ENCODE data around the gene USO1.
"Not testable (repeated sequence)": the region's sequence is repeated elsewhere in the genome, so short reads cannot be mapped to it uniquely, and the experiment has no call there.

USO1 gene

GRCh38 chr4:75800972-75801371 lies 76.6 kb downstream of the USO1 start:
- Histone ChIP-seq H3K36me3 (ENCODE audit: control insufficient read depth, insufficient read depth, low read length) (peaks cover 2% of the 10 kb centered on the region), H3K27me3 (replicated peaks; ENCODE audit: control insufficient read depth, insufficient read depth, low read length) (no peaks in the 10 kb centered on the region), H3K4me3 (replicated peaks; ENCODE audit: low read depth, low read length) (no peak overlapping the region)
- no peak for TF ChIP-seq CTCF (IDR thresholded peaks at IDR 0.05; ENCODE audit: insufficient read depth, low read length, poor library complexity, severe bottlenecking)
- no peak for DNase-seq (ENCODE audit: extremely low read depth, insufficient read length)

DNA sequence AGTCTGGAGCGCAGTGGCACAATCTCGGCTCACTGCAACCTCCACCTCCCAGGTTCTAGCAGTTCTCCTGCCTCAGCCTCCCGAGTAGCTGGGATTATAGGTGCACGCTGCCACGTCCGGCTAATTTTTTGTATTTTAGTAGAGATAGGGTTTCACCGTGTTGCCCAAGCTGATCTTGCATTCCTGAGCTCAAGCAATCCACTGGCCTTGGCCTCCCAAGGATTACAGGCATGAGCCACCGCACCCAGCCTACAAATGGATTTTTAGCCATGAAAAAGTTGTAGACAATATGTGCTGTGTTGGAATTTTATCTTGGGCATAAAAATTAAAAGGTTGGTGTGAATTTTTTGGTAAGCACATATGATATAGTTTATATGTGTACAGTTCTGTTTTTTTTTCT lies 81.7 kb downstream of the USO1 start:
- H3K36me3 ChIP-seq (ENCODE audit: control insufficient read depth, insufficient read depth, low read length); DNase-seq (ENCODE audit: extremely low read depth, insufficient read length); H3K27me3 ChIP-seq (replicated peaks; ENCODE audit: control insufficient read depth, insufficient read depth, low read length); H3K4me3 ChIP-seq (replicated peaks; ENCODE audit: low read depth, low read length): not testable (repeated sequence)

- no peaks in the 10 kb centered on the region for H3K27me3 ChIP-seq (replicated peaks; ENCODE audit: control insufficient read depth, insufficient read depth, low read length)
- no peak for TF ChIP-seq CTCF (IDR thresholded peaks at IDR 0.05; ENCODE audit: insufficient read depth, low read length, poor library complexity, severe bottlenecking)
- H3K36me3 ChIP-seq (ENCODE audit: control insufficient read depth, insufficient read depth, low read length): peaks cover 7% of the 10 kb centered on the region
- H3K4me3 ChIP-seq (replicated peaks; ENCODE audit: low read depth, low read length): no peak overlapping the region
- no peak for DNase-seq (ENCODE audit: extremely low read depth, insufficient read length)
Measured at GRCh38 chr4:75817901-75818300, 93.5 kb downstream of the USO1 start.

GRCh38 chr4:75819121-75819520 lies 94.7 kb downstream of the USO1 start:
- no peak for DNase-seq (ENCODE audit: extremely low read depth, insufficient read length)
- TF ChIP-seq CTCF (IDR thresholded peaks at IDR 0.05; ENCODE audit: insufficient read depth, low read length, poor library complexity, severe bottlenecking): no peak
- H3K4me3 ChIP-seq (replicated peaks; ENCODE audit: low read depth, low read length): no peak overlapping the region
- no peaks in the 10 kb centered on the region for H3K27me3 ChIP-seq (replicated peaks; ENCODE audit: control insufficient read depth, insufficient read depth, low read length)
- peaks cover 6% of the 10 kb centered on the region for H3K36me3 ChIP-seq (ENCODE audit: control insufficient read depth, insufficient read depth, low read length)

GRCh38 chr4:75820197-75820596 lies 95.8 kb downstream of the USO1 start:
- TF ChIP-seq CTCF (IDR thresholded peaks at IDR 0.05; ENCODE audit: insufficient read depth, low read length, poor library complexity, severe bottlenecking): no peak
- H3K4me3 ChIP-seq (replicated peaks; ENCODE audit: low read depth, low read length): no peak overlapping the region
- peaks cover under 1% of the 10 kb centered on the region; the same call in 1 of the 2 replicates for H3K36me3 ChIP-seq (ENCODE audit: control insufficient read depth, insufficient read depth, low read length)
- H3K27me3 ChIP-seq (replicated peaks; ENCODE audit: control insufficient read depth, insufficient read depth, low read length): no peaks in the 10 kb centered on the region
- no peak for DNase-seq (ENCODE audit: extremely low read depth, insufficient read length)

DNA sequence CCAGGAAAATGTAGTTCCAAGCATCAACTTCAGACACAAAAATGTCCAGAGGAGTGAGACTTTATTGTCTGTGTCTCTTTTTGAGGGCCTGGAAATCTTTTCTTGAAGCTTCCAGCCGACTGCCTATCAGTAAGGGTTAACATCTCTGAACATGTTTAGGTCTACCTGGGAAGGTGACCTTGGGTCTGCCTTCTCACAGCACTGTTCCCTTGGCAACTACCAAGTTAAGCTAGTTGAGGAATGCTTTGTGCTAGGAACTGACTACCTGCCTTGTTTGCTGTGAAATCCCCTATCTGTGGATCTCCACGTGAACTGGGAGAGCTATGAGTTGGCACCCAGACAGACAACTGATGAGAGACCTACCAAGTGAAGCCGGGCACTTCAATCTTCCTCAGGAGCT lies 96.3 kb downstream of the USO1 start:
- TF ChIP-seq CTCF (IDR thresholded peaks at IDR 0.05; ENCODE audit: insufficient read depth, low read length, poor library complexity, severe bottlenecking): no peak
- no peak for DNase-seq (ENCODE audit: extremely low read depth, insufficient read length)
- Histone ChIP-seq H3K27me3 (replicated peaks; ENCODE audit: control insufficient read depth, insufficient read depth, low read length) (no peaks in the 10 kb centered on the region), H3K36me3 (ENCODE audit: control insufficient read depth, insufficient read depth, low read length) (no peaks in the 10 kb centered on the region; the same call in 1 of the 2 replicates), H3K4me3 (replicated peaks; ENCODE audit: low read depth, low read length) (no peak overlapping the region)
